WERI-Rb-1 (cell line): ENCODE measurements around the gene SNX7.

ENCODE experiments used
- DNase-seq: peaks from one replicate; pipeline ENCODE4 v3.0.0-alpha.2; 2020
- H3K27ac ChIP-seq: fragments of 250-450 bp; sonication (Bioruptor Pico); 2 replicates; pipeline ENCODE4 v1.5.1; 2020; ENCODE audit warnings: mild to moderate bottlenecking, moderate library complexity
- H3K27me3 ChIP-seq: fragments of 250-450 bp; sonication (Bioruptor Pico); 2 replicates; pipeline ENCODE4 v1.5.1; 2021; ENCODE audit warnings: mild to moderate bottlenecking, low read depth, moderate library complexity; ENCODE audit not compliant: insufficient read depth, severe bottlenecking
- H3K36me3 ChIP-seq: fragments of 250-450 bp; sonication (Bioruptor Pico); 2 replicates; pipeline ENCODE4 v1.5.1; 2020; ENCODE audit warnings: mild to moderate bottlenecking, moderate library complexity
- H3K4me3 ChIP-seq: 2 replicates; pipeline ENCODE4 v1.5.1; 2011; ENCODE audit warnings: low read depth, mild to moderate bottlenecking, control low read depth, low read length
- H3K9me3 ChIP-seq: fragments of 250-450 bp; sonication (Bioruptor Pico); 2 replicates; pipeline ENCODE4 v1.5.1; 2021; ENCODE audit warnings: mild to moderate bottlenecking, moderate library complexity; ENCODE audit not compliant: severe bottlenecking
- TF ChIP-seq, protein P1 (sequence below): IDR thresholded peaks from 2 replicates; pipeline ENCODE4 v1.5.1; 2011; ENCODE audit warnings: low read depth, mild to moderate bottlenecking, control low read depth, inconsistent platforms, low read length

The SNX7 gene

DNA sequence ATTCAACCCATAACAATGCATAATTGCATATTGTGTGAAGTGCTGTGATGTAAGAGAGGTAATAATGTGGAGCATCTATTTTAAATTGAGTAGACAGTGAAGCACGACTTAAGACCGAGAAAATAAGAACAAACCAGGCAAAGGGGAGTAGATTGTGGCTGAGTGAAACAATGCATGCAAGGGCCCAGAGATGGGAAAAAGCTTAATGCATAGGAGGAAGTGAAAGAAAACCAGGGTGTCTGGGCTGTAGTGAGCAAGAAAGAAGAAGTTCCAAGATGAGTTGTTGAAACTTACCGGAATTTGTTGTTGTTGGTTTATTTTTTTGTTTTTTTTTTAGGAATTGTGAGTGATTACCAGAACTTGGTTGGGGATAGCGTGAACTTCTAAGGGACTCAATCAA lies 104.7 kb downstream of the SNX7 start:
- H3K4me3 ChIP-seq = no peak overlapping the region
- no peaks in the 10 kb centered on the region for H3K27me3 ChIP-seq
- no peak for DNase-seq
- no peaks in the 10 kb centered on the region for H3K9me3 ChIP-seq
- no peaks in the 10 kb centered on the region for H3K36me3 ChIP-seq
- TF ChIP-seq, protein P1, sequence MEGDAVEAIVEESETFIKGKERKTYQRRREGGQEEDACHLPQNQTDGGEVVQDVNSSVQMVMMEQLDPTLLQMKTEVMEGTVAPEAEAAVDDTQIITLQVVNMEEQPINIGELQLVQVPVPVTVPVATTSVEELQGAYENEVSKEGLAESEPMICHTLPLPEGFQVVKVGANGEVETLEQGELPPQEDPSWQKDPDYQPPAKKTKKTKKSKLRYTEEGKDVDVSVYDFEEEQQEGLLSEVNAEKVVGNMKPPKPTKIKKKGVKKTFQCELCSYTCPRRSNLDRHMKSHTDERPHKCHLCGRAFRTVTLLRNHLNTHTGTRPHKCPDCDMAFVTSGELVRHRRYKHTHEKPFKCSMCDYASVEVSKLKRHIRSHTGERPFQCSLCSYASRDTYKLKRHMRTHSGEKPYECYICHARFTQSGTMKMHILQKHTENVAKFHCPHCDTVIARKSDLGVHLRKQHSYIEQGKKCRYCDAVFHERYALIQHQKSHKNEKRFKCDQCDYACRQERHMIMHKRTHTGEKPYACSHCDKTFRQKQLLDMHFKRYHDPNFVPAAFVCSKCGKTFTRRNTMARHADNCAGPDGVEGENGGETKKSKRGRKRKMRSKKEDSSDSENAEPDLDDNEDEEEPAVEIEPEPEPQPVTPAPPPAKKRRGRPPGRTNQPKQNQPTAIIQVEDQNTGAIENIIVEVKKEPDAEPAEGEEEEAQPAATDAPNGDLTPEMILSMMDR = no peak
- no peak overlapping the region for H3K27ac ChIP-seq

DNA sequence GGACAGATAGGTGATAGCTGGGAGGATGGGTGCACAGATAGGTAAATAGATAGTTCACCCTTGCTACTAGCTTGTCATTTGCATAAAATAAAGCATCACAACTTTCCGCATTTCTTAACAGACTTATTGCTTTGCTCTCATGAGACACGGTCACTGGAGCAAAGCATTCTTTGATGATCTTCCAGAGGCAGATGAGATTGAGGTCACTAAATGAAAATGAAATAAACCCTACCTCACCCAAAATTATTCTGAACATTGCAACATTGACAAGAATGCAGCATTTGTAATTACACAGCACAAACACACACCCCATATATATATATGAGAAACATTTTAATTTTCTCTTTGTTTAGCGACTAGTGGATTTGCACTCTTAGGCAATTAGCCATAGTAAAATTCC lies 107.6 kb downstream of the SNX7 start:
- no peak overlapping the region for H3K4me3 ChIP-seq
- TF ChIP-seq, protein P1 = no peak
- H3K27me3 ChIP-seq = no peaks in the 10 kb centered on the region
- no peak for DNase-seq
- no peaks in the 10 kb centered on the region for H3K9me3 ChIP-seq
- H3K27ac ChIP-seq = no peak overlapping the region
- no peaks in the 10 kb centered on the region for H3K36me3 ChIP-seq

DNA sequence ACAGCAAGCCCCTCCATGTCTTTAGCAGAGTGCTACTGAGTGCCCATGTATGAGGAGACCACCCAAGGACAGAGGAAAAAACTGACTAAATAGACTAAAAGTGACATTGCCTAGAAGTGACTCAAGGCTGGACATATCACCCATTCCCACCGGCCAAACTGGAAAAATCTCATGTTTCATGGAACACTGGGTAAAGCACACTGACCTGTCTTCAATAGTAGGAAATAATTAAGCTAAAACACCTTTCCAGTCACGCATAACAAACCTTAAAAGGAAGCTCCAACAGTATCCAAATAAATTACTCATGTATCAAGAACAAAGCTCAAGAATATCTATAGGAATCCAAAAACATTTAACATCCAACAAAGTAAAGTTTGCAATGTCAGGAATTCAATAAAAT lies 120.4 kb downstream of the SNX7 start:
- H3K36me3 ChIP-seq = no peaks in the 10 kb centered on the region
- H3K9me3 ChIP-seq = peaks cover 2% of the 10 kb centered on the region
- H3K27me3 ChIP-seq = no peaks in the 10 kb centered on the region
- no peak overlapping the region for H3K4me3 ChIP-seq
- DNase-seq = no peak
- H3K27ac ChIP-seq = no peak overlapping the region
- TF ChIP-seq, protein P1 = no peak

DNA sequence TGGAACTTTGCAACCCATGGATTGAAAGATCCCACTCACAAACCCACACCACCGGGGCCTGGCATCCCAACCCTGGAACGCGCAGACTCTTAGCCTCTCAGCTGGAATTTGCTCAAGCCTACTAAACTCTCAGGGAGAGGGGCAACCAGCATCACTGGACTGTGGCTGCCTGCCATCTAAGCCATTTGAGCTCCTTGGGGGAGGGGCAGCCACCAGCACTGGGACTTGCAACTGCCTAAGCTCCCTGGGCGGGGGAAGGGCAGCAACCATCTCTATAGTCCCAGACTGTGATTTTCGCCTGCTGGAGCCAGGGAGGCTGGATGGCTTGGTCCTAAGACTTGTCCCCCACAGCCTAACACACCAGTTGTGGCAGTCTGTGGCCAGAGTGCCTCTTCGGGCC lies 122.3 kb downstream of the SNX7 start:
- no peak overlapping the region for H3K27ac ChIP-seq
- H3K36me3 ChIP-seq = no peaks in the 10 kb centered on the region
- H3K27me3 ChIP-seq = no peaks in the 10 kb centered on the region
- no peak overlapping the region for H3K4me3 ChIP-seq
- TF ChIP-seq, protein P1 = no peak
- peak; percentile 52 for DNase-seq
- peaks cover 2% of the 10 kb centered on the region for H3K9me3 ChIP-seq

DNA sequence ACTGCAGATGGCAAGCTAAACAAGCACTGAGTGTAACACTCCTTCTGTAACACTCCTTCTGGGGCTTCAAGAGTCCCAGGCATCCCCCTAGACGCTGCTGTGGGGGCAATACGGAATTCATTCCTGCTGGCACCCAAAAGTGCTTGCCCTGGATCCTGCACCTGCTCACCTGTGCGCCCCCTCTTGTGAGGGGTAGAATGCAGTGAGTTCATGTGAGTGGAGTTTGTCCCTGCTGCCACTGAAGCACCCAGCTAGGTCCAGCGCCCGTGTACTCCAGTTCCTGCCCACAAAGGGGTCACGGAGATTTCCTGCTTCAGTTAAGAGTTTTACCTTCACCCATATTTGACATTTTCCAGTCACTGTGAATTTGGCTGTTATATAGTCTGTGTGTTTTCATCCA lies 130.0 kb downstream of the SNX7 start:
- DNase-seq = no peak
- TF ChIP-seq, protein P1 = no peak
- H3K27me3 ChIP-seq = no peaks in the 10 kb centered on the region
- no peak overlapping the region for H3K27ac ChIP-seq
- no peaks in the 10 kb centered on the region for H3K9me3 ChIP-seq
- H3K4me3 ChIP-seq = no peak overlapping the region
- no peaks in the 10 kb centered on the region for H3K36me3 ChIP-seq

DNA sequence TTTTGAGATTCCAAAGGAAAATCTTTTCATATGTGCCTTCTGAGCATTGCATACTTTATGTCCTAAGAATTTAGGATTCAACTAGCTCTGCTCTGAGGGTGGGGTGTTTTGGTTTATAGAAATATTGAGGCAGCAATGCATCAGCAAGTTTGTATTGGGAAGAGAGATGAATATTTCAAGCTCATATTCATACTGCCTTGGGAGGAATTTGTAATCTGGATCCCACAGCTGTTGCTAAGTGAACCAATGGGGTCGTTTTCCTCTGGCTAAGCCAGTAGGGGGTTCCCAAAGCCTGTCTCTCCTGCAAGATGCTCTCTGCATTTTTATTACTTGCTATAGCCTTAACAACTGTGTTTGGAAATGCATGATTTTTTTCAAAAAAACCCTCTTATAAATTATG lies 130.6 kb downstream of the SNX7 start:
- H3K27me3 ChIP-seq = no peaks in the 10 kb centered on the region
- H3K9me3 ChIP-seq = no peaks in the 10 kb centered on the region
- DNase-seq = no peak
- no peaks in the 10 kb centered on the region for H3K36me3 ChIP-seq
- no peak overlapping the region for H3K4me3 ChIP-seq
- TF ChIP-seq, protein P1 = no peak
- no peak overlapping the region for H3K27ac ChIP-seq
